GM21423 (cell line): ENCODE measurements around the gene RIT1.
"Not testable (repeated sequence)": the region's sequence is repeated elsewhere in the genome, so short reads cannot be mapped to it uniquely, and the experiment has no call there.

Experiments
- ATAC-seq: cut with Tn5 transposase; IDR thresholded peaks from one replicate; pipeline ENCODE4 v1.9.1; 2021; ENCODE audit warnings: mild to moderate bottlenecking, moderate library complexity; ENCODE audit not compliant: unreplicated experiment

Gene RIT1

DNA sequence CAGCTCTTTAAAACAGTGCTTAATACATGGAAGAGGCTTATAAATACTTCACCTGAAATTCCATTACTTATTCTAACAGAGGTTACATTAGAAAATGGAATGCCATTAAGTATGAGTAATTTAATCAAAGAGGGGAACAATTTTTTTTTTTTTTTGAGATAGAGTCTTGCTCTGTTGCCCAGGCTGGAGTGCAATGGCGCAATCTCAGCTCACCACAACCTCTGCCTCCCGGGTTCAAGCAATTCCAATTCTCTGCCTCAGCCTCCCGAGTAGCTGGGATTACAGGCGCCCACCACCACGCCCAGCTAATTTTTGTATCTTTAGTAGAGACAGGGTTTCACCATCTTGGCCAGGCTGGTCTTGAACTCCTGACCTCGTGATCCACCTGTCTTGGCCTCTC is 15.5 kb downstream of the RIT1 start:
- ATAC-seq = not testable (repeated sequence)

DNA sequence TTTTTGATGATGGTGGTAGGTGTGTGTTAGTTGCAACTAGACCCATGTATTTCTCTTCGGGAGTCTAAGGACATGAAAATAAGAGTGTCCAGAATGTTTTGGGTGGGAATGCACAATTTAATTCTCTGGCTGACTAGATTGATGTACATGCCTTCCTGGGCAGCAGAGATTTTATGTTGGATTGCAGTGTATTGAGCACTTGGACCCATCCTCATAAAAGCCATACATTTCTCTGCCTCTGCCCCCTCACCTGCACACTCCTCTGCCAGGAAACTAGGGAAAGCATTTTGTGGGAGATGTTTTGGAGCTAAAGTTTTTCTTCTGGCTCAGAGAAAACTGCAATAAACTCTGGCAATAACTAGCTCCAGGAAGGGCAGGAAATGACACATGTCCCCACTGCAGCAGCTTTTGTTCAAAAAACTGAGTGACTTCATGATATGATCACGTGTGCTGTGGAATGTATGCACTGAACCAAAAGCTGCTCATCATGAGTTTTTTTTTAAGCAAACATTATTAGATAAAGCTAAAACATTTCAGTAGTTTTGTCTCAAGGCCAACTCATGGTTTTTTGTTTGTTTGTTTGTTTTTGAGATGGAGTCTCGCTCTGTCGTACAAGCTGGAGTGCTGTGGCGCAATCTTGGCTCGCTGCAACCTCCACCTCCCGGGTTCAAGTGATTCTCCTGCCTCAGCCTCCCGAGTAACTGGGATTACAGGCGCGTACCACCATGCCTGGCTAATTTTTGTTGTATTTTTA is 17.6 kb downstream of the RIT1 start:
- no peak for ATAC-seq

DNA sequence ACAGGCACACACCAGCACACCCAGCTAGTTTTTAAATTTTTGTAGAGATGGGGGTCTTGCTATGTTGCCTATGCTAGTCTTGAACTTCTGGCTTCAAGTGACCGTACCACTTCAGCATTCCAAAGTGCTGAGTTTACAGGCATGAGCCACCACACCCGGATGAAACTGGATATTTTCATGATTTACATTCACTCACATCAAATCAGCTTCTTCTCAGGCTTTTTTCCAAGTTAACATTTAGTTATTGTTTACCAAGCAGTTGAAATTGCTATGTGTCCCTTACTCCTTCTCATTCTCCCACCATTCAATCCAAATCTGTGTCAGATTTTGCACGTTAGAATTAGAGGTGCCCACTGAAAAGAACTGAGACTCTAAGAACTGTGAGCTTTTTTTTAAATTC is 18.4 kb downstream of the RIT1 start:
- ATAC-seq = no peak

DNA sequence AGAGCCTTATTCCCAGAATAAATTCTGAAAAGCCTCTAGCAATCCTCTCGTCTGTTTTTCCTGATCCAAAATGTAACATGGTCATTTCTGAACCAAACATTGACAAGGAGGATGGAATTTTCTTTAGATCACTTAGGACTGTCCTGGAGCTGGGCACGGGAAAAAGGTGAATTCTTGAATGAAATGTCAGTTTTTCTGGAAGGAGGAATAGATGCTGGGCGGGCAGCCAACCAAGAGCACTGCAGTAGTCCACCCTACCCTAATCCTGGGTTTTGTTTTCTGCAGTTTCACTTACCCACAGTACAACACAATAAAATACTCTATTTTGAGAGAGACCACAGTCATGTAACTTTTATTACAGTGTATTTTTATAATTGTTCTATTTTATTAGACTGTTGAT is 20.9 kb downstream of the RIT1 start:
- no peak for ATAC-seq

DNA sequence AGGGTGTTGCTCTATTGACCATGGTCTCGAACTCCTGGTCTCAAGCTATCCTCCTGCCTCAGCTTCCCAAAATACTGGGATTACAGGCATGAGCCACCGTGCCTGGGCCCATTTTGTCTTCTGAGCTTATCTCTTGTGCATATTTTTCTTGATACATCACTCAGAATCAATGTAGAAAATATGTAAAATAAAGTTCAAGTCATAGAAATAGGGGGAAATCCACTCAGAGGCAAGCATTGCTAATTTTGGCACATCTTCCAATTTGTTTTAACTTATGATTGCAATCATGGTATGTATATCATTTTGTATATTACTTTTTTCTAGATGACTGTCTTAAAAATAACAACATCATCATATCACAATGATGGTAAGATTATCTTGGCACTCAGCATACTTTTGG is 21.6 kb downstream of the RIT1 start:
- no peak for ATAC-seq

DNA sequence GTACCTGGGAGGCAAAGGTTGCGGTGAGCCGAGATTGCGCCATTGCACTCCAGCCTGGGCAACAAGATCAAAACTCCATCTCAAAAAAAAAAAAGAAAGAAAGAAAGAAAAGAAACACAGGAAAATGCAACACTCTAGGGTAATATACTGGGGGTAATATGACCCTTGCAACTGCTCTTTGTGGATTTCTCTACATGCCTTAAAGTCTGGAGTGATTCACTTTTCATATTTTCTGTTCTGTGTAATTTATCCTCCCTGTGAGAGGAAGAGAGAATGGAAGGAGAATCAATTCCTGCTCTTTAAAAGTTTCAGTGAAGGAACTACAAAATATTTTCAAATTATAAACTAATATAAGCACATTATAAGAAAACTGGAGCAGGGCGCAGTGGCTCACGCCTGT is 22.7 kb downstream of the RIT1 start:
- ATAC-seq = no peak

DNA sequence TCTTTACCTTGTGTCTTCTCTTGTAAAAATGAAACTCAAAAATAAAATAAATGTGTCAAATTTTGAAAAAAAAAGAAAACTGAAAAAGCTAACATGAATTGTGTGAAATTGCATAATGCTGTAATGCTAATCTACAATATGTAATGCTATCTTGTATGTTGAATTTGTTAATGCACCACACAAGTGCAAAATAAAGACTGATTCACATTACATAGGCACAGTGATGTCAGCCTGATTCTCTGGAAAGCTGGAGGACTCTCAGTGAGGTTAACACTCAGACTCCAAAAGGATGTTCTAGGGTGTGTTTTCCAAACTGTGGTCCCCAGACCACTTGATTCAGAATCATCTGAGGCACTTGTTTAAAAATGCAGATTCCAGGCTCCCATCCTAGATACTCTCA is 26.2 kb downstream of the RIT1 start:
- no peak for ATAC-seq

DNA sequence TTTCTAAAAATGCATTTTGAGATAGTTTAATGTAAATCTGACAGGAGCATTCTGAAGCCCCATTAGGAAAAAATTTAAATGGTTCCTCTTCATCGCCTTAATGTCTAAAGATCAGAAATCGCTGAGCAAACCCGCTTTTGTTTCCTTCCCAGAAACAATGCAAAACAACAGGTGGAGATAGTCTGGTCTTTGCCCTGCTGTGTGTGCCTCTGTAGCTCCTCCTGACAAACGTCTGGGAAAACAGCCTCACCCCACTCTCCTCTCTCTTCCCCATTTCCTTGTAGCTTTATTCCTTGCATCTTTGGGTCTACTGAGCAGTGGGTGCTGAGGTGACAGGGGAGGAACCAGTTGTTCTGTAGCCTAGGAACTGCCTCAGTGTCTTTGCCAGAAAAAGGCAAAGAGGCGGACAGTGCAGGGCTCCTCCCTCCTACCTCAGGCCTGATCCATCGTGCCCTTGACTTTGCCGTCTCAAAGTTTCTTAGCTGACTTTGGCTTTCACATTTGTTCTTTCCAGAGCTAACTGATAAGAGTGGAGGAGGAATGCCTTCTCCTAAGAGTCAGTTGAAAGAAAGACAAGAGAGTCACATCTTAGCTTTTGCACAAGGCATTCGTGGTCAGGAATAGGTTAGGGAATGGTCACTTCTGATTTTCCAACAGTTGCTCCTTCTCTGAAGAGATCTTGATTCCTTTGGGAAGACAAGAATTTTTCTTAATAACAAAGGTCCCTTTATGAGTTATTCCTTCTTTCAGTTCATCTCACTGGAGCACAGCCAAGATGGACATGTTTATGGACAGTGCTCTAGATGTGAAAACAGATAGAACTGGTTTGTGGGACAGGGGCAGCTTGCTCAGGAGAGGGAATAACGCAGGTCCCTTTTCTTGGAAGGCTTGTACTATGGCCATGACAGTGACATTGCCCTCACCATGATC is 26.9 kb downstream of the RIT1 start:
- no peak for ATAC-seq

DNA sequence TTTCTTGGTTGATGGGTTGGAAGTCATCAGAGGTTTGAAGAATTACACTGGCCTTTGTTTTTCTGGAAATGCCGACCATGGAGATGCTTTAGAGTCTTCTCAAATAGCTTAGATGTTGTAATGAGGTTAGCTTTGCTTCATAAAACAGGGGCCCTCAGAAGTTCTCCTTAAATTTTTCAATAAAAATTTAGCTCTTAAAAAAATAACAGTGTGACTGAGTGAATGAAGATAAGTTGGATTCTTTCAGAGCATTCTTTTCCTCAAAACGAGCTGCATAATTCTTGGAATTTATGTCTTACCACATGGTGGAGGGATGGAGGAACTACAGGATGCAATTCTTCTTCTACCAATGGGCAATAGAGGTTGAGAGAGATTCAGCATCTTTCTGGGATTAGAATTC is 28.4 kb downstream of the RIT1 start:
- no peak for ATAC-seq

DNA sequence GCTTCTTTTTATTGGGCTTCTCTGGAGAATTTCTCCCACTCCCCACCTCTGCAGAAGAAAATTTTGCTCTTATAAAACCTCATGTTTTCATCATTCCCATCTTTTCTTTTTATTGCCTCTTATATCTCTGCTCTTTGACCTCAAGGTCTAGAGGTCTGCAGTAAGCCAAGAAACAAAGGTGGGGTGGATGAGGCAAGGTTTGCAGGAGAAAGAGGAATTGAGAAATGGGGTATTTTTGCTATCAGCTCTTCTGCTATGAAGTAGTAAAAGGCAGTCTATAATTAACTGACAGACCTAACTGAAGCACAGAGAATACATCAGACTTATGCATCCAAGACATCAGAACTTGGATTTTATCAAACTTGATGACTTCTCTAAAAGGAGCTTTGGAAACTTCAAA is 28.9 kb downstream of the RIT1 start:
- ATAC-seq = no peak

DNA sequence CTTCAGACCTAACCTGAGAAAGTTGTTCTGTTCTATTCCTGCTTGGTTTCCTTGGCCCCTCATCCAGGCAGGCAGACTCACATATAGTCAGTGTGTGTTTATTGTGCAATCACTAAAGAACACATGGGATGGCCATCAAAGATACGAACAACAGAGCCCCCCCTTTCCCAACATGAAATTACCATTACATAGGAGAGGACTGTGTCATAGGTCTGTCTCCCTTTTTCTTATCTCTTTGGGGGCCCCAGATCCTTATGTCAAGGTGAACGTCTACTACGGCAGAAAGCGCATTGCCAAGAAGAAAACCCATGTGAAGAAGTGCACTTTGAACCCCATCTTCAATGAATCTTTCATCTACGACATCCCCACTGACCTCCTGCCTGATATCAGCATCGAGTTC is 30.2 kb downstream of the RIT1 start:
- ATAC-seq = no peak

DNA sequence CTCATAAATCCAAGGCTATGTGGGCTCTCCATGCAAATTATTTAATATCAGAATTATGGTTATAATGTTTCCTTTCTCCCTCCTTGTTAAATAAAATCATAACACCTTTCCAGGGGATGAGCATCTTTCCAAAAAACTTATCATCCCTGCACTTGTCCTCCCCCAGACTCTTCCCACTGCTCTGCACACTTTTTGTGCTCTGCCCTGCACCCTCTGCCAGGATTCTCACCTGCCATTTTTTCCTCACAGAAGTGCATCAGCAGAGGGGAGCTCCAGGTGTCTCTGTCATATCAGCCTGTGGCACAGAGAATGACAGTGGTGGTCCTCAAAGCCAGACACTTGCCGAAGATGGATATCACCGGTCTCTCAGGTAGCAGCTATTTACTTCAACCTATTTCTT is 30.9 kb downstream of the RIT1 start:
- ATAC-seq = no peak

DNA sequence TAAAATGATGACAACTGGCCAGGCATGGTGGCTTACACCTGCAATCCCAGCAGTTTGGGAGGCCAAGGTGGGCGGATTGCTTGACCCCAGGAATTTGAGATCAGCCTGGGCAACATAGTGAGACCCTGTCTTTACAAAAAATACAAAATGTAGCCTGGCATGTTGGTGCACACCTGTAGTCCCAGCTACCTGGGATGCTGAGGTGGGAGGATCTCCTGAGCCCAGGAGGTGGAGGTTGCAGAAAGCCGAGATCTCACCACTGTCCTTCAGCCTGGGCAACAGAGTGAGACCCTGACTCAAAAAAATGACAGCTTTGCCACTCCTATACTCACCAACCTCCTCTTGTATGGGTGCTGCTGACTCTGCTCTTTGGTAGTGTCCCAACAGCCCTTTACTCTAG is 33.2 kb downstream of the RIT1 start:
- no peak for ATAC-seq

DNA sequence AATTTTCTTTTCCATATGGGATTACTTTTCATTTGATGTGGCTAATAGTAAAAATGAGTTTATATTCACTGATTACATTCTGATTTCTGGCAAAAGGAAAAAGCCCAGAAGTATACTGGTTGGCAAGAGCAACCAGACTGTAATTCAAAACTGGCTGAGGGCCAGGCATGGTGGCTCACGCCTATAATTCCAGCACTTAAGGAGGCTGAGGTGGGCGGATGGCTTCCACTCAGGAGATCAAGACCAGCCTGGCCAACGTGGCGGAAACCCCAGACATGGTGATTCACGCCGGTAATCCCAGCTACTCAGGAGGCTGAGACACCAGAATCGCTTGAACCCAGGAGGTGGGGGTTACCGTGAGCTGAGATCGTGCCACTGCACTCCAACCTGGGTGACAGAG is 37.3 kb downstream of the RIT1 start:
- no peak for ATAC-seq

DNA sequence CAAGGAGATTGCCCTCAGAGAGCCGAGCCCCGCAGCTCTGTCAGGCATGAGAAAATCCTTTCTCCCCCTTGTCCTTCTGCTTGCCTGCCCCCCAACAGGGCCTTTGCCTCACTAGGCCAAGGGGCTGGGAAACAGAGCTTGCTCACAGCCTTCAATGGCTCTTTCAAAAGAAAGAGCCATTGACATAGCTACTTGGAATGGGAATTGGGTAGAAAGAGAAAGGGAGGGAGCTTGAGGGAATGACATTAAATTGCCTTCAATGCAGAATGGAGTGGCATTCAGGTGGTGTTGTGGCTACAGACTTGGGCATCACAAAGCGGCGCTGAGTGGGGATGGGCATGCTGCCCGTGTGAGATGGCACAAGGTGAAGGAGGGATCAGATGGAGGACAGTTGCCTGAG is 38.6 kb downstream of the RIT1 start:
- no peak for ATAC-seq

DNA sequence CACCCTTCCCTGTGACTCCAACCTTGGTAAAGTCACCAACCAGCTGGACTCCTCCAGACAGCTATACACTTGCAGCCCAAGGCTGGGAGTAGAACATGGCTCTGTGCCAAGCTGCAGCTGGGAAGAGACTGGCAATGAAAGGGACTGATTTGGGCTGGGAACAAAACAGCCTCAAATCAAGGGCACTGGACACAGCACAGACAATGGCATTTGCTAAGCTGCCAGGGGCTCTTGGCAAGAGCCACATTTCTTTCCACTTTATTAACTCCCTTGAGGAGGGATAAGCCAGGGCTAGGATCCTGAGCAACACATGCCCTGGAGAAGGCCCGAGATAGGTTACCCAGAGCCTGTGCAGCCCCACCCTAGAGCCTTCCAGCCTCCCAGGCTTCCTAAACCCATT is 39.8 kb downstream of the RIT1 start:
- ATAC-seq = no peak

DNA sequence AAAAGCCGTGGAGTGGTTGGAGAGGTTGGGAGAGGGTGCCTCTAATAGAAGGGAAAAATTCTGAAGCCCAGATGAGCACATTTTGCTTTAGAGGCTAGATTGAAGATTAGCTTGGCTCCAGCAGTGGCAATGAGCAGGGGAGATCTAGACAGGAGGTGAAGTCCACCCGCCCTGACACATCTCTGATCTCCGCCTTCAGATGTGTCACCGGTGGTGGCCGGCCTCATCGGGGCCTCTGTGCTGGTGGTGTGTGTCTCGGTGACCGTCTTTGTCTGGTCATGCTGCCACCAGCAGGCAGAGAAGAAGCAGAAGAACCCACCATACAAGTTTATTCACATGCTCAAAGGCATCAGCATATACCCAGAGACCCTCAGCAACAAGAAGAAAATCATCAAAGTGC is 43.4 kb downstream of the RIT1 start:
- no peak for ATAC-seq

DNA sequence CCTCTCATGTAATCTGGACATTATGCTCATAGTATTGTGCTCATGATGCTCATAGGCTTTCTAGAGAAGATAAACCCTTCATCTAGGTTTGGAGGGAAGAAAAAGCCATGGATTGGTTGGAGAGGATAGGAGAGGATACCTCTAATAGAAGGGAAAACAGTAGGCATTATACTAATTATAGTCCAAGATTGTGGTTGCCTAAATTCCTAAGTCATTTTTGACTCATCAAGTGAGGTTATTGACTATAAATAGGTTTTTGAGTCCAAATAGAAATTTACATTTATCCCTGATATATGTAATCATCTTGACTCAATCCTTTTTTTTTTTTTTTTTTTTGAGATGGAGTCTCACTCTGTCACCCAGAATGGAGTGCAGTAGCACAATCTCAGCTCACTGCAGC is 46.8 kb downstream of the RIT1 start:
- no peak for ATAC-seq

DNA sequence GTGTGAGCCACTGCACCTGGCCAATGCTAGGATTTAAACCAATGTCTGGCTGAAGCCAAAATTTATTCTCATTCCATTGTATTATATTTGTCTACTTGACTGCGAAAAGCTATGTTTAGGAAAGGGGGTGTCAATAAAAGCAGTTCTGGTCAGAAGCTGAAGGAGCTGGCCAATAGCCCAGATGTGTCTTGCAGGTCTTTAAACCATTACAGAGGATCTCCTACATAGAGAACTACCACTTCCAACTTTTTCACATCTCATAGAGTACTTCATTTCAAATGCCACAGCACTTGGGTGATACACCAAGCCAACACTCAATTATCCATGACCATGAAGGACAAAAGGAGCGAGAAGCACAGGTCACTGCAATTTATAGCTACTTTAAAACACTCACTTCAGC is 49.3 kb downstream of the RIT1 start:
- ATAC-seq = no peak

DNA sequence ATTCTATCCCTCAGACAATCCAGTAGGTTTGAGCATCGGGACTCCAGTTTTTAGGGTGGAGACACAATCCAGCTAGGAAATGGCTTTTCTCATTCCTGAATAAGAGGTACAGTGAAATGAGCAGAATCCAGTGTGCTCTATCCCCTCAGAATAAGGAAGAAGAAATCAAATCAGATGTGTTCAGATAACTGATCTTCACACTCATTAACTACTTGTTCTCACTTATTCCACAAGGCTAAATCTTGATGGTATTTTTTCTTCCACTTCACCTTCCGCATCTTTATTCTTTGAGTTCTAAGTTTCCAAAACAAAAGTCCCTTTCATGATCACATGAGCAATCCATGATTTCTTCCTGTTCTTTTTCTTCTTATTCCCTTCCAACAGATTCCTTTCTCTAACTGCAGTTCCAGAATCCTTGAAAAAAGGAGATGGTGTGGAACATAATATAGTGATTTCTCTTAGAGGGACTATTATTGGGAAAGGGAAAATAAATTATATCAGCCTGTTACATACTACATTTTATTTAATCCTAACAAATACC is 50.1 kb downstream of the RIT1 start:
- ATAC-seq = no peak

DNA sequence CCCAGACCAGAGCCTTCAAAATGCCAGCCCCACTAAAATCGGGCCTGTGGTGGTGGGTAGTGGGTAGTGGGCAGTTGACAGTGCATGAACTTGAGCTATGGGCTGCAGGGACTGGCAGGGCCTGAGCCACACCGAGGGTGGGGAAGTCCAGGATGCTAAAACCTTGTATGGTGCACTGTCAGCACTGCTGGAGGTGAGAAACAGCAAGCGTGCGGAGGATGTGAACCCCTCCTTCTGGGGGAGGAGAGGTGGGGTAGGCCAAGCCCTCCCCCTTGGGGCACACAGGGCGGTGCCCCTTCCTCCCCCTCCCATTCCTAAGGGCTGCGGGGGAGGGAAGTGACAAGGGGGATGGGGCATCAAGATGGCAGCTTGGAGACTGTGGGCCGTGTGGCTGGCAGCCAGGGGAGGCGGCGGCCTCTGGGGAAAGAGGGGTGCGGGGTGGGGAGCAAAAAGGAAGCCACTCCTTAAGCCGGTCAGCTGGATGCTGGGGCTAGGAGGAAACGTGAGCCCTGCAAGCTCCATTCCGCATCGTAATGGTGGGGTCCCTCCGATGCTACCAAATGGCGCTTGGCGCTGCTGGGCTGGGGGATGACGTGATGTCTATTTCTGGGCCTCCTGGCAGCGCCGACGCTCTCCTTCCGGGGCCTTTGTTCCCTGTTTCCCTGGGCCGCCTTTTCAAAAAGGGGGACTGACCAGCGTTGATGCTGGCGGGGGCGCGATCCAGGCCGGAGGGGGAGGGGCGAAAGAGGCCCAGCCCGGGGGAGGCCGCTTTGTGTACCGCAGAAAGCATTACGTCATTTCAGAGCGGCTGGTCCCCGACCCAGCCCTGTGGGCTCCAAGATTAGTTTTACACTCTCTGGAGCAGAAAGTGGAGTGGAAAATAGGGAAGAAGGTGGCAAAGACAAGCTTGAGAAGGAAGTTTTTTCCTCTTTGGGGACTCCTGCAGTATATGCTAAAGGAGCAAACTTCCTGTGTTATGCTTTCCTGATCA is 51.0 kb downstream of the RIT1 start:
- no peak for ATAC-seq
